Activated effector memory CD4-positive, alpha-beta T cell treated with anti-CD3 and anti-CD28 coated beads, Interleukin-2, amount 50 U/mL, for 16 hours (primary cell): ENCODE results near the gene COA7.
"Not testable (repeated sequence)": the region's sequence is repeated elsewhere in the genome, so short reads cannot be mapped to it uniquely, and the experiment has no call there.

Experiments
- DNase-seq: peaks from one replicate; pipeline ENCODE4 v3.0.0-alpha.2; 2020

COA7 gene

DNA sequence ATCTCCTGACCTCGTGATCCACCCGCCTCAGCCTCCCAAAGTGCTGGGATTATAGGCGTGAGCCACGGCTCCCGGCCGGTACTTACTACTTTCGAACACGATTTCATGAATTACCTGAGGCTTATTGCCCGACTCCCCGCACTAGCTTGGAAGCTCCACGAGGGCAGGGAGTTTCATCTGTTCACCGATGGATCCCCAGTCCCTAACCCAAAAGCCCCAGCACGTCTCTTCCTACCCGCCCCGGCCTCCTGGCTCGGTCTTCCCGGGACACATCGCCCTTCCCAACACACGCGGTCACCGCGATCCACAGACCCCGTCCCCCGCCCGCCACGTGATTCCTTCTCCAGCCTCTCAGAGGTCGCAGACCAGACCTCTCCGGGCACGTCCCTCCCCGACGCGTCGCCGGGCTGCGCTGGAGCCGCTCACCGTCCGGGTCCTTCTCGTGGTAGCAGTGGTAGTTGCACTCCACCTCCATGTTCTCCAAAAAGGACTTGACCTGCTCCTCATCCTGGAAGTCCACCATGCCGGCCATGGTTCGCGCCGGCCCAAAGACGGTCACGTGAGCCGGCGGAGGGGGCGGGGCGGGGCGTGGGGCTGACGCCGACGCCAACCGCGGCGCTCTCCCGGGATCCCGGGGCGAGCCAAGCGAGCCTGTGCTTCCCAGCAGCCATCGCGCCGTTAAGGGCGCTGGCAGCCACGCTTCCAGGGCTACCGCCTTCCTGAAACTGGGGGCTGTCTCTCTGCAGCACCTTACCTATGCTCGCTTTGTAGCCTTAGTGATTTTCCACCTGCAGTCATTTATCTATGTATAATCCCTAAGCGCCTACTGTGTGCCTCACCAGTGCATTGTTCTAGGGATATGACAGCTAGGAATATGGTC is at the start of gene COA7:
Gene COA7 (minus strand): TSS at position 553 of the 880 bp plus-strand sequence. CDS start 21 bp downstream, at position 532.
- DNase-seq: peak; percentile 89

DNA sequence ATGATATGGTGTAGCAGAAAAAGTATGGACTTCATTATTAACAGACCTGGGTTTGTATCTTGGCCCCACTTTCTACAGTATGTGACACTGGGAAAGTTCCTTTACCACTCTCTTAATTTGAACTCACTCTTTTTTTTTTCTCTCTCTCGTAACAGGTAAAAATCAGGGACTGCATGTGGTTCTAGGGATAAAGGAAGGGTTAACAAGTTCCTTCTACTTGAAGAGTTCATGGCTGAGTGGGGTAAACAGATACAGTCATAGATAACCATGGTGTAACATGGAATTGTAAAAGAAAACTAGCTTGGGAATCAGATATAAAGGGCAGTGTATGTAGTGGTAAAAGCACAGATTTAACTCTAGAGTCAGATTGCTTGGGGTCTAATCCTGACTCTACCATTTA is 49.3 kb upstream of the COA7 start:
- DNase-seq: no peak

DNA sequence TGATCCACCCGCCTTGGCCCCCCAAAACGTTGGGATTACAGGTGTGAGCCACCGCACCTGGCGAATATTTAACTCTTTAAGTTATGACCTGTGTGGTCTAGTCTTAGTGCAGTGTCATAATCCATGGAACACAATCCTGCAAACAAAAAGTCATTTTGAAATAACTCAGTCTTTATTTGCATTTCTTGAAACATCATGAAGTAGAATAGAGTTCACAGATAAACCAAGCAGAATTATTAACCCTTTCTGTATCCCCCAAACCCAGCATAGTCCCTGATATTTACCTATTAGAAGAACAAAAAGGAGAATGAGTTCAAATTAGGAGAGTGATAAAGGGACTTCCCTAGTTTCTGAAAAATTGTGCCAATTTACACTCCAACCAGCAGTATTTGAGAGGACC is 48.0 kb upstream of the COA7 start:
- no peak for DNase-seq

DNA sequence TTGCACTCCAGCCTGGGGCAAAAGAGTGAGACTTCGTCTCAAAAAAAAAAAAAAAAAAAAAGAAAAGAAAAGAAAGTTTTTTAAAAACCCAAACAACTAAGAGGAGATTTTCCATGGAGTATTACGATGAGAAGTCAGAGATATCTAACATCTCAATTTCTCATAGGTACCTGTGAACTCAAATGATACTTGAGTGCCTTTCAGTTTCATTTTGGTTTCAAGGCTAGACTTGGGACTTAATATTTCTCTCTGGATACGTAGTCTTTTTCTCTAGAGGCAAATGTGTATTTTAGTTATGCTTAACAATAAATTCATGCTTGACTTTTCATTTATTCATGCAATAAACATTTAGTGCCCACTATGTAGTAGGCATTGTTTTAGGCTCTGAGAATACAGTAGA is 43.1 kb upstream of the COA7 start:
- DNase-seq: no peak

DNA sequence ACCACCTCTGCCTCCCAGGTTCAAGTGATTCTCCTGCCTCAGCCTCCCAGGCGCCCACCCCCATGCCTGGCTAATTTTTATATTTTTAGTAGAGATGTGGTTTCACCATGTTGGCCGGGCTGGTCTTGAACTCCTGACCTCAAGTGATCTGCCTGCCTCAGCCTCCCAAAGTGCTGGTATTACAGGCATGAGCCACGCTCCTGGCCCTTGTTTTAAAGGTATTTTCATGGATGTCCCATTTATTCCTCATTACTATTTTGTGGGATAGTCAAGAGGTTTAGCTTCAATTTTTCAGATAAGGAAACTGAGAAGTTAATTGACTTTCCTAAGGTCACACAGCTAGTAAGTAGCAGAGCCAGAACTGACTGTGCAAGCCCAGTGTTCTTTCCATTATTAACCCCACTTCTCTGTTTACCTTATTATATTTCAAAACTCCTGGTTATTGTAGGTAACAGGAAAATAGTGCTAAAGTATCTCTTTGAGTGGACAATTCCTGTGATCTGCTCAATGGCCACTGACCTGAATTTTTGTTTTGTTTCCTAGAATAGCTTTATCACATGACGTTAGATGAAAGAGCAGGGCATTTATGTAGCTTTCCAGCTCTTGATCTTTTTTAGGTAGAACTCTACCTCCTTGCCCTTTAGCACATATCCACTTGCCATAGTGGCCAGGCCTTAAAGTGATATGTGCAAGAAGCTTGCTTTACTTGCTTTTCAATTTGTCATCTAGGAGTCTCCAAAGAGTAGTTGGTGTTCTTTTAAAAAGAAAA is 41.7 kb upstream of the COA7 start:
- DNase-seq: no peak

DNA sequence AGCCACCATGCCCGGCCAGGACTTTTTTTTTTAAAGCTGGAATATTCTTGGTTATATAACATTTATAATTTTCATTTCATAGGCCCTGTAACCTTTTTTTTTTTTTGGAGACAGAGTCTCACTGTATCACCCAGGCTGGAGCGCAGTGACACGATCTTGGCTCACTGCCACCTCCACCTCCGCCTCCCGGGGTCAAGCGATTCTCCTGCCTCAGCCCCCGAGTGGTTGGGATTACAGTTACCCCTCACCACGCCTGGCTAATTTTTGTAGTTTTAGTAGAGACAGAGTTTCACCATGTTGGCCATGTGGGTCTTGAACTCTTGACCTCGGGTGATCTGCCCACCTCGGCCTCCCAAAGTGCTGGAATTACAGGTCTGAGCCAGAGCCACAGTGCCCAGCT is 40.7 kb upstream of the COA7 start:
- no peak for DNase-seq

DNA sequence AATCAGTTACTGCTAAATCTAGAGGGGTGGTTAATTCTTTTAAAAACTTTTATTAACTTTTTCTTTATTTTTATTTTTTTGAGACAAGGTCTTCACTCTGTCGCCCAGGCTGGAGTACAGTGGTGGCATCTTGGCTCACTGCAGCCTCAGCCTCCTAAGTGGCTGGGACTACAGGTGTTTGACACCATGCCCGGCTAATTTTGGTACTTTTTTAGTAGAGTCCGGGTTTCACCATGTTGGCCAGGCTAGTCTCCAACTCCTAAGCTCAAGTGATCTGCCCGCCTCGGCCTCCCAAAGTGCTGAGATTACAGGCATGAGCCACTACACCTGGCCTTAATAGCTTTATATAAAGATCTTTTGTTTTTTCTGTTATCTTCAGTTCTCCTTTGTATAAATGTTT is 40.0 kb upstream of the COA7 start:
- DNase-seq: no peak

DNA sequence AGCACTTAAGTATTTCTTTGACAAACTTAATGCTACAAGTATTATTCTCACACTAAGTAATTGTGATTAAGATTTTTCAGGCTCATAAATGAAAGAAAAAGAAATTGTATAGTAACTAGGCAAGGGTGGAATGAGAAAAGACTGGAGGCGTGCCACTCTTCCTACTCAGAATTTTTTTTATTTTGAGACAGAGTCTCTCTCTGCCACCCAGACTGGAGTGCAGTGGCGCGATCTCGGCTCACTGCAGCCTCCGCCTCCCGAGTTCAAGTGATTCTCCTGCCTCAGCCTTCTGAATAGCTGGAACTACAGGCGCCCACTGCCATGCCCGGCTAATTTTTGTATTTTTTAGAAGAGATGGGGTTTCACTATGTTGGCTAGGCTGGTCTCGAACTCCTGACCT is 37.2 kb upstream of the COA7 start:
- DNase-seq: not testable (repeated sequence)

DNA sequence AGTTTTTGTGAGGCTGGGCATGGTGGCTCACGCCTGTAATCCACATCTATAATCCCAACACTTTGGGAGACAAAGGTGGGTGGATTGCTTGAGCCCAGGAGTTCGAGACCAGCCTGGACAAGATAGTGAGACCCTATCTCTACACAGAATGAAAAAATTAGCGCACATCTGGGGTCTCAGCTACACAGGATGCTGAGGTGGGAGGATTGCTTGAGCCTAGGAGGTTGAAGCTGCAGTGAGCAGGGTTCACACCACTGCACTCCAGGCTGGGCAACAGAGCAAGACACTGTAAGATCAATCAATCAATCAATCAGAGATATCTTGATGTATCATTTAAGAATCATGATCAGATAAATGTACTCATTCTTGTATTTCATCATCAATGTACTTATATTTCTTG is 35.2 kb upstream of the COA7 start:
- DNase-seq: no peak

DNA sequence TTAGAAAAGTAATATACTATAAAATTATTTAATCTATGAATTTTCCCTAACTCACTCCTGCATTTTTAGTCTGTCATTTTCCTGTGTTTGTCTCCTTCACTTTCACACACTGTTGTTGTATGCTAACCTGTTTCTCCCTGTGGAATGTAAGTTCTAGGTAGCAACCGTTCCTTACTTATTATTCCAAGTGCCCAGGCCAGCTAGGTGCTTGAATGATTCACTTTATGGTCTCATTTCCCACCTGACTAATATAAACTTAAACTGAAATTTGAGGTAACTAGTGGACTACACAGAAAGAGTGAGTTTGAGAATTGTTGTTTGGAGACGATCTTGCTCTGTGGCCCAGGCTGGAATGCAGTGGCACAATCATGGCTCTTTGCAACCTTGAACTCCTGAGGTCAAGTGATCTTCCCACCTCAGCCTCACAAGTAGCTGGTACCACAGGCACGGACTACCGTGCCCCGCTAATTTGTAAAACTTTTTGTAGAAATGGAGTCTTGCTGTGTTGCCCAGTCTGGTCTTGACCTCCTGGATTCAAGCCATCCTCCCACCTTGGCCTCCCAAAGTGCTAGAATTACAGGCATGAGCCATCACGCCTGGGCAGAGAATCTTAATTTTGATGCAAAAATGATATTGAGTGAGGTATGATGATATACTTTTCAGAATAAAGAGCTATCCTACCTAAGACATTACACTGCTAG is 30.0 kb upstream of the COA7 start:
- no peak for DNase-seq

DNA sequence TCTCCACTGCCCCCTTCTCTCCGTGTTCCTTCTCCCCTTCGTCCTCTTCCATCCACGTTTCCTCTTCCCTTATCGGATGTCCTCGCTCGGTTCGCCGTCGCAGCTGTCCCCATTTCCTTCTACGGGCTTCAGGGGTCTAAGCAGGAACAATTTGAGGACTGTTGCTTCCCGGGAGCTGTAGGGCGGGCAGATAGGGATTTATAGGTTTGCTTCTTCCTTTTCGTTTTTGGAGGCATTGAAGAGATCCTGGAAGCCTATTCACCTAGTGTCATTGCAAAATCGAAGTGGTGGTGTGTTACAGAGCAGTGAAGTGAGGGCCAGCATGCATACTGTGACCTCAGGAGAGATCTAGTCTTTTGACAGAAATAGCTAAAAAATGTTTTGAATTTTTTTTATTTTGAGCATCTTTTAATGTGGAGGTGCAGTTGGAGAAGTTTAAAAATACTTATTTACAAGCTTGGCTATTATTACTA is 29.0 kb upstream of the COA7 start:
- no peak for DNase-seq

DNA sequence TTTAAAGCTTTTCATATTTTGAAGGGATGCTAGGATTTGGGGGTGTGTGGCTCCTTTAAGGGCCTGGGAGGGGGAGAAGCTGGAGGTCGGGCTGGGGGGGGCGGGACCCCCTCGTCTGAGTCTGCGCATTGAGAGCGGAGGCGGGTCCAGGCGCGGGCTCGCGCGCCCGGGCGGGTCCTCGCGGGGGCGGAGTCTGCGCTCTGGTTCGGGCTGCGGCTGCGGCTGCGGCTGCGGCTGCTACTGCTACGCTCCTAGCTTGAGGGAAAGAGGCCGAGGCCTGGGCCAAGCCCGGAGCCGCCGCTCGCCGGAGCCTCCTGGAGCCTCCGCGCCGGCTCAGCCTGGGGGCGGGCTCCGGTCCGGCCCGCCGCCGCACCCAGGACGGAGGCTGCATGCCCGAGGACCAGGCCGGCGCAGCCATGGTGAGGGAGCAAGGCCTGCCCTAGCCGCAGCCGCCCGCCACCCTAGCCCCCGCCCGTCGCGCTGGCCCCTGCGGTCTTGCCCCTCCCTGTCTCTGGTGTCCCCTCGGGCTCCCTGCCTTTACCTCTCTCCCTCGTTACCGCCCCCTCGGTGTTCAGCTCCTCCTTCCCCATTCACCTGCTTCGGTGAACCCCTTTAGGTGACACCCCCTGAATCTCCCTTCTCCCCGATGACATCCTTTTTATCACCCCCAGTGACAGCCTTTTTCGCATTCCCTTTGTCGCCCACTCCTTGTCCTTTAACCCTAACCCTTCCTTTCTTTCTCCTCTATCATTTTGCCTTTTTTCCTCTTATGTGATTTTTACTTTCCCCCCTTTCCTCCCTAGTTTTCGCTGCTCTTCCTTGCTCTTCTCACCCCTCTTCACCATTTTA is 28.3 kb upstream of the COA7 start, which contains the start of gene ZYG11B:
Gene ZYG11B (plus strand): TSS at position 189 of the 849 bp plus-strand sequence. CDS start 201 bp downstream, at position 390.
- peak; percentile 95 for DNase-seq

DNA sequence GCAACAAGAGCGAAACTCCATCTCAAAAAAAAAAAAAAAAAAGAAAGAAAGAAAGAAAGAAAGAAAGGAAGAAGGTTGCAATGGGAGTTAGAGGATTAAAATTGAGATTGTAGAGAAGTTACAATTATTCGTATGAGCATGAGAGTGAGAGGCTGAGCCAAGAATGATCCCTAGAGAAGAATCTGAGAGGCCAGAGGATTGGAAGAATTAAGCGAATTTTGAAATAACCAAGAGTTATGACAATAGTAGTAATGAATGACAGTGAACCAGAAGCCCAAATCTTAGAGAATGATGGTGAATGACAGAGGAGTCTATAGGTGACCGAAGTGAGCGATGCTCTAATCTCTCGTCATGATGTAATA is 27.7 kb upstream of the COA7 start:
- DNase-seq: no peak

DNA sequence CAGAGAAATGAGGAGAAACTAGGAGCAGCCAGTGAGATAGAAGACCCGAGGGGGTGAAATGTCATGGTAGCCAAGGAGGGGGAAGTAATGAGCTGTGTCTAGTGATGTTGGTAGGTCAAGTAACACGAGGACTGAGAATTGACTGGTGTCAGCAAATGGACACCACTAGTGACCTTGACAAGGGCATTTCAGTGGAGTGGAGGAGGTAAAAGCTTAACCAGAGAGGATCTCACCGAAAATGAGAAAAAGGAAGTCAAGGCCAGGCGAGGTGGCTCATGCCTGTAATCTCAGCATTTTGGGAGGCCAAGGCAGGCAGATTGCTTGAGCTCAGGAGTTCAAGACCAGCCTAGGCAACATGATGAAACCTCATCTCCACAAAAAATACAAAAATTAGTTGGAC is 25.1 kb upstream of the COA7 start:
- DNase-seq: no peak

DNA sequence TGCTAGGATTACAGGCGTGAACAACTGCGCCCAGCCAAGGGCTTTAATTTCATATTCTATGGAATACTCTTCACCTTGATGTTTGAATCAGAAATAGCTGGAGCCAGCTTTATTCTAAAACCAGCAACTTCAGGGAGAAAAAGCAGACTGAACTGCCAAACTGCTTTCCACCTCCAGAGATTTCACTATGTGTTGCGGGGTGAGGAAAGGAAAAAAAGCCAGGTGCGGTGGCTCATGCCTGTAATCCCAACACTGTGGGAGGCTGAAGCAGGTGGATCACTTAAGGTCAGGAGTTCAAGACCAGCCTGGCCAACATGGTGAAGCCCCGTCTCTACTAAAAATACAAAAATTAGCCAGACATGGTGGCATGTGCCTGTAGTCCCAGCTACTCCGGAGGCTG is 17.1 kb upstream of the COA7 start:
- not testable (repeated sequence) for DNase-seq

DNA sequence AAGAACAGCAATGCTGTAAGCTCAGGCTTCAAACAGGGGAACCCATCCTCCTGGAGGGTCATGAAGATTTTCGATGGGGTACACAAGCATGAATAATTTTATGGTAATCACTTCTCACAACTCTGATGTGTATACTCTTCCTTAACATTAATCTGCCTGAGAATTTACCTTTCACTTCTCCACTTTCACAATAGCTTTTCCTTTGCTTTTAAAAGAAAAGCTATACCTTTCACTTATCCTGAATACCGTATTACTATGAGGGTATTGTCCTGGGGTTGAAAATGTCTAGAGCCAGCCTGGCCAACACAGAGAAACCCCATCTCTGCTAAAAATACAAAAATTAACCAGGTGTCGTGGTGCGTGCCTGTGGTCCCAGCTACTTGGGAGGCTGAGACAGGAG is 15.4 kb upstream of the COA7 start:
- no peak for DNase-seq

DNA sequence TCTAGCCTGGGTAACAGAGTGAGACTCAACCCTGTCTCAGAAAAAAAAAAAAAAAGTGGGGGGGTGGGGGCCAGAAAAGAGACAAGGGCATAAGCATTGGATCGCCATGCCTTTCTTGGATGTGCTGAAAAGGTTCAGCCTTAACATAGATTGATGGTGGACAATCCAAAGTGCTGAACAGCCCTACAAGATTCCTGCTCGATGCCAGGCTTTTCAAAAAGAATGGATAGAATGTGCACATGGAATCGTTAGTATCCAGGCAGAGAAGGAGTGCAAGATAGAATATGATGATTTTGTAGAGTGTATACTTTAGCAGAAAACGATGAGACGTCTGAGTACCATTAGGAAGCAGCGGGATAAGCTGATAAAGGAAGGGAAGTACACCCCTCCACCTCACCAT is 10.9 kb upstream of the COA7 start:
- DNase-seq: no peak

DNA sequence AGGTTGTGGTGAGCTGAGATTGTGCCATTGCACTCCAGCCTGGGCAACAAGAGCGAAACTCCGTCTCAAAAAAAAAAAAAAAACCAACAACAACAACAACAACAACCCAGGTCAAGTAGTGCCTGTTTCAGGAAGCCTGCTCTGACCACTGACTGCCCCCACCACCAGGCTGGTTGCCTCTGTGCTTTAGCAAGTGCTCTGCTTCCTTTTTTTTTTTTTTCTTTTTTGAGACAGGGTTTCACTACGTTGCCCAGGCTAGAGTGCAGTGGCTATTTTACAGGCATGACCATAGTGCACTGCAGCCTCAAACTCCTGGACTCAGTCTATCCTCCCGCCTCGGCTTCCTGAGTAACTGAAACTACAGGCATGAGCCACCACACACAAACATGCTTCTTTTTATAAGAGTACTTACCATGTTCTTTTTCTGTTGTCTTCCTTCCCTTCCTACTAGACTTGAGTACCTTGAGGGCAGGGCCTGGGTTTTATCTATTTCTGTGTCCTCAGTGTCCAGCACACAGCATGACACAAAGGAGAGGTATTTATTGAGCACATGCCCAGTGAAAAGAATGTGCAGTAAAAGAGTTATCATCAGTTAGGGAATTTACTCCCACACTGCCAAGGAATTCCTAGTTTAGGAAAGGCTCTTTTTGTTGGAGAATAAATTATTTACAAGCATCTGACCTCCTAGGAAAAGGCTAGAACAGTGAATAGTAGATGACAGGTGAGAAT is 9.9 kb upstream of the COA7 start:
- no peak for DNase-seq

DNA sequence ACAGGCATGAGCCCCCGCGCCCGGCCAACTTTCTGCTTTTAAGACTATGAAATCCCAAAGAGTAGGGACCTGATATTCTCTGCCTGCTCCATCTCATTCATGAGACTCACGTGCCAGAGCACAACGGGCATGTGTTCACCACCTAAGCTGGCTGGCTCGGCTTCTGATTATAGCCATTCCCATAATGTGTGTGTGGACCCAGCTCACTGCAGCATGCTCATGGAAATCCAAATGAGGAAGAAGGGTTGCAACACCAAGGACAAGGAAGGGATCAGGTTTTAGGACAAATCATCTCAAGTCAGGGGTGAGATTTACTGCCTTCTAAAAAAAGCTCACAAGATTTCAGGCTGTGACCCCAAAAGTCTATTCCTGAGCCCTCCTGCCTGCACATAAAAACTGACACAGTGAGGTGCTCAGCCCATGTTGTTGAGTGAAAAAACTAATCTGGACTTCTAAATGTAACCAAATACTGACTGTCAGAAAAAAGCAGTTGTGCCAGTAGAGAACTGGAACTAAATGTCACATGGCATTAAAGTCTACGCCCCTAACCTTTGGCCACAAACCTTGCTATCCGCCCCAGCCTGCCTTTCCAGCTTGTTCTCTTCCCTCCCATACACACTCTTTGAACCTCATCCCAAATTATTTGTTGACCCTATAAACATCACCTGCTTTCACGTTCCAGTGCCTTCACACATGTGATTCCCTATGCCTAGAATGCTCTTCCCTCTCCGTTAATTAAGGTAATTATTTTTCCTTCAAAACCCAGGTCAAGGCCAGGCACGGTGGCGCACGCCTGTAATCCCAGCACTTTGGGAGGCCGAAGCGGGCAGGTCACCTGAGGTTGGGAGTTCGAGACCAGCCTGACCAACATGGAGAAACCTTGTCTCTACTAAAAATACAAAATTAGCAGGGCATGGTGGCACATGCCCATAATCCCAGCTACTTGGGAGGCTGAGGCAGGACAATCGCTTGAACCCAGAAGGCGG is 9.1 kb upstream of the COA7 start:
- DNase-seq: no peak

DNA sequence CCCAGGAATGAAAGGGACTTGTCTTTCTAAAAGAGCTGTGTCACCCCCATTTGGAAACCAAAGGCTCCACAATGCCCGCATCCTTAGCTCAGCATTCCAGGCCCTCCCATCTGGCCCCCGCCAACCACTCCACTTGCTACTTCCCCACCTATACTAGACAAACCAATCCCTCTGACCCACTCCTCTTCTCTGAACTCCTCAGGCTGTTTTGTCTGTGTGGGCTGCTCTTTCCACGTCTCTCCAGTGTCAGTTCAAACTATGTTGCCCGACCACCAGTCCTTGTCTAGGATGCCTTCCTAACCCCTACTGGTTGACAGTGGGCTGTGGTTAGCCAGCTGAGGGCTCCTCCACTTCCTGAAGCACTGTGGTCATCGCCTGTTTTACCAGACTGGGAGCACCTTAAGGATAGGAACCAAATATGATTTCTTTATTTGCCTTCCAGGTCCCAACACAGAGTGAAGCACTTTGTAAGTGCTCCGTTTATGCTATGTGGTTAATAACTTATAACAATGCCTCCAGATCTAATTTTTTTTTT is 8.1 kb upstream of the COA7 start:
- no peak for DNase-seq
